ENCODE measurements around the gene PC. TPM values are rescaled to one million over a fixed set of nuclear protein-coding genes. Genes with fewer than 3 reads are reported as not detected.

PC gene
- total RNA-seq, 1 experiment from 2014 or later, result 24.5 TPM

GRCh38 chr11:66861774-66862558 lies 96.2 kb downstream of the PC start:
- no peaks in the 10 kb centered on the region for H3K27me3 ChIP-seq (ENCODE audit: low read length)
- H2AFZ ChIP-seq (ENCODE audit: low read length), result no peak overlapping the region
- peaks cover 27% of the 10 kb centered on the region for H3K79me2 ChIP-seq (ENCODE audit: low read length)
- H3K9me2 ChIP-seq (replicated peaks; ENCODE audit: low read length), result no peaks in the 10 kb centered on the region
- H3K27ac ChIP-seq (ENCODE audit: low read length), result no peak overlapping the region
- BruUV-seq (replicated peaks), result no TSS peak
- intact Hi-C loops (cut with micrococcal nuclease), result no loop called here
- H3K36me3 ChIP-seq (ENCODE audit: low read depth, low read length), result no peaks in the 10 kb centered on the region; the same call in 1 of the 2 replicates
- ChIA-PET CTCF (no interaction called here), POLR2A (ENCODE audit: unreplicated experiment) (no interaction called here)
- H3K4me2 ChIP-seq (ENCODE audit: low read length), result no peak overlapping the region
- H3K4me1 ChIP-seq (ENCODE audit: insufficient read depth, low read length), result peaks cover 10% of the 10 kb centered on the region; the same call in 1 of the 2 replicates
- DNase-seq, result no peak
- no peak overlapping the region for H3K9ac ChIP-seq (ENCODE audit: low read length)
- H3K9me3 ChIP-seq (ENCODE audit: low read length), result no peaks in the 10 kb centered on the region
- no peak for ATAC-seq
- H3K4me3 ChIP-seq (ENCODE audit: low read length), result no peak overlapping the region
- H3F3A ChIP-seq (ENCODE audit: low read length, unreplicated experiment), result no peaks in the 10 kb centered on the region
- H4K20me1 ChIP-seq (ENCODE audit: low read length), result no peaks in the 10 kb centered on the region
- TF ChIP-seq CTCF (conservative IDR thresholded peaks at IDR 0.05; ENCODE audit: low read depth, low read length), result no peak
- TF ChIP-seq EZH2phosphoT487 (IDR thresholded peaks at IDR 0.05; ENCODE audit: borderline replicate concordance, low read length), result no peak
- TF ChIP-seq EZH2 (IDR thresholded peaks at IDR 0.05; ENCODE audit: low read length, unreplicated experiment), result no peak

GRCh38 chr11:66861038-66861773 lies 97.0 kb downstream of the PC start:
- TF ChIP-seq EZH2phosphoT487 (IDR thresholded peaks at IDR 0.05; ENCODE audit: borderline replicate concordance, low read length), result no peak
- Histone ChIP-seq H2AFZ (ENCODE audit: low read length) (no peak overlapping the region), H3F3A (ENCODE audit: low read length, unreplicated experiment) (no peaks in the 10 kb centered on the region), H3K4me1 (ENCODE audit: insufficient read depth, low read length) (peaks cover 10% of the 10 kb centered on the region; the same call in 1 of the 2 replicates), H3K27me3 (ENCODE audit: low read length) (no peaks in the 10 kb centered on the region), H3K9me3 (ENCODE audit: low read length) (no peaks in the 10 kb centered on the region), H4K20me1 (ENCODE audit: low read length) (no peaks in the 10 kb centered on the region), H3K4me3 (ENCODE audit: low read length) (no peak overlapping the region), H3K9ac (ENCODE audit: low read length) (no peak overlapping the region), H3K36me3 (ENCODE audit: low read depth, low read length) (no peaks in the 10 kb centered on the region; the same call in 1 of the 2 replicates), H3K27ac (ENCODE audit: low read length) (no peak overlapping the region), H3K79me2 (ENCODE audit: low read length) (peaks cover 27% of the 10 kb centered on the region), H3K9me2 (replicated peaks; ENCODE audit: low read length) (no peaks in the 10 kb centered on the region), H3K4me2 (ENCODE audit: low read length) (no peak overlapping the region)
- no peak for DNase-seq
- POLR2A ChIA-PET (ENCODE audit: unreplicated experiment), result no interaction called here
- BruUV-seq (replicated peaks), result no TSS peak
- intact Hi-C loops (cut with micrococcal nuclease), result no loop called here
- ATAC-seq, result no peak
- CTCF ChIA-PET, result no interaction called here

DNA sequence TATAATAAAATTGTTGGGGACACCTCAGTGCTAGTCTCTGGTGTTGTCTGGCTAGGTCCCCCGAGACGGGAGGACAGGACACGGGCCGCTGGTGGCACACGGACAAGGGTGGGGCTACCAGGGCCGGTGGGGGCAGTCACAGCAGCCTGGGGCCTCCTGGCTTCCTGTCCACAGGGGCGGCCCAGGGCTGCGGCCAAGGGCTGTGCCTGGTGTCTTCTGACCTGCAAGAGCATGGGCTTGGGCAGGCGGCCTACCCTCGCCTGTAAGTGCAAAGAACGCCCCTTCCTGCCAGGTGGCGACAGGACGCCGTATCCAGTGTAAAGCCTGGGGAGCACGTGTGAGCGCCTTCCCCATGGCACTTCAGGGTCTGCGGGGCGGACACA lies 97.7 kb downstream of the PC start:
- Histone ChIP-seq H4K20me1 (ENCODE audit: low read length) (no peaks in the 10 kb centered on the region), H3K27me3 (ENCODE audit: low read length) (no peaks in the 10 kb centered on the region), H3F3A (ENCODE audit: low read length, unreplicated experiment) (no peaks in the 10 kb centered on the region), H3K4me2 (ENCODE audit: low read length) (no peak overlapping the region), H3K79me2 (ENCODE audit: low read length) (peaks cover 27% of the 10 kb centered on the region), H3K4me3 (ENCODE audit: low read length) (no peak overlapping the region), H3K4me1 (ENCODE audit: insufficient read depth, low read length) (peaks cover 16% of the 10 kb centered on the region), H3K36me3 (ENCODE audit: low read depth, low read length) (no peaks in the 10 kb centered on the region; the same call in 1 of the 2 replicates), H2AFZ (ENCODE audit: low read length) (no peak overlapping the region), H3K9me2 (replicated peaks; ENCODE audit: low read length) (no peaks in the 10 kb centered on the region), H3K9ac (ENCODE audit: low read length) (no peak overlapping the region), H3K27ac (ENCODE audit: low read length) (no peak overlapping the region), H3K9me3 (ENCODE audit: low read length) (no peaks in the 10 kb centered on the region)
- no TSS peak for BruUV-seq (replicated peaks)
- DNase-seq (no peak), ATAC-seq (no peak)
- no peak for TF ChIP-seq CTCF (conservative IDR thresholded peaks at IDR 0.05; ENCODE audit: low read depth, low read length)
- no peak for TF ChIP-seq EZH2 (IDR thresholded peaks at IDR 0.05; ENCODE audit: low read length, unreplicated experiment)
- TF ChIP-seq EZH2phosphoT487 (IDR thresholded peaks at IDR 0.05; ENCODE audit: borderline replicate concordance, low read length), result no peak
- CTCF ChIA-PET, result no interaction called here
- intact Hi-C loops (cut with micrococcal nuclease), result no loop called here
- POLR2A ChIA-PET (ENCODE audit: unreplicated experiment), result no interaction called here

Data from PC-3 (cell line).